ENCODE results near the gene NDUFS7.

The NDUFS7 gene

GRCh38 chr19:1428738-1429391 is 45.2 kb downstream of the NDUFS7 start:
- no peak overlapping the region for H3K27ac ChIP-seq

DNA sequence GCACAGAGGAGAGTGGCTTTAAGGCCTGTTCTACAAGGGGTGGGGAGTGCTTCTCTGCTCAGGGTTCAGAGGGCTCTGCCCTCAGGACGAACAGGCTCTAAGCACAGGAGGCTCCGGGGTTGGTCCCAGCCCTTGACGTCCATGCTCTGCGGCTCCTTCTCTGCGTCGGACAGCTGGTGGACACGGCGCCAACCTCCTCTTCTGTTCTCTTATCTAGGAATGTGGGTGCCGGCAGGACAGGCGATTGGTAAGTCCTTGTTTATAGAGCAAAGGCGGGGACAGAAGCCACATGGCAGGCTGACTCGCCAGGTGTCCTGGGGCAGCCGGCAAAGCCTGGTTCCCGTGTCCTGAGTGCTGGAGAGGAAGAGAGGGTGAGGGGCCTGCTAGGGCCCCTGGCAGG is 46.0 kb downstream of the NDUFS7 start:
- TF ChIP-seq ZFX (IDR thresholded peaks at IDR 0.05; ENCODE audit: borderline replicate concordance): no peak
- TF ChIP-seq, protein P1, sequence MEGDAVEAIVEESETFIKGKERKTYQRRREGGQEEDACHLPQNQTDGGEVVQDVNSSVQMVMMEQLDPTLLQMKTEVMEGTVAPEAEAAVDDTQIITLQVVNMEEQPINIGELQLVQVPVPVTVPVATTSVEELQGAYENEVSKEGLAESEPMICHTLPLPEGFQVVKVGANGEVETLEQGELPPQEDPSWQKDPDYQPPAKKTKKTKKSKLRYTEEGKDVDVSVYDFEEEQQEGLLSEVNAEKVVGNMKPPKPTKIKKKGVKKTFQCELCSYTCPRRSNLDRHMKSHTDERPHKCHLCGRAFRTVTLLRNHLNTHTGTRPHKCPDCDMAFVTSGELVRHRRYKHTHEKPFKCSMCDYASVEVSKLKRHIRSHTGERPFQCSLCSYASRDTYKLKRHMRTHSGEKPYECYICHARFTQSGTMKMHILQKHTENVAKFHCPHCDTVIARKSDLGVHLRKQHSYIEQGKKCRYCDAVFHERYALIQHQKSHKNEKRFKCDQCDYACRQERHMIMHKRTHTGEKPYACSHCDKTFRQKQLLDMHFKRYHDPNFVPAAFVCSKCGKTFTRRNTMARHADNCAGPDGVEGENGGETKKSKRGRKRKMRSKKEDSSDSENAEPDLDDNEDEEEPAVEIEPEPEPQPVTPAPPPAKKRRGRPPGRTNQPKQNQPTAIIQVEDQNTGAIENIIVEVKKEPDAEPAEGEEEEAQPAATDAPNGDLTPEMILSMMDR (IDR thresholded peaks at IDR 0.05): no peak
- H3K27ac ChIP-seq: no peak overlapping the region

More at GRCh38 chr19:1428738-1429391, 45.2 kb downstream of the NDUFS7 start:
- no peak for TF ChIP-seq ZFX (IDR thresholded peaks at IDR 0.05; ENCODE audit: borderline replicate concordance)

GRCh38 chr19:1430246-1430645 is 46.5 kb downstream of the NDUFS7 start:
- no peak overlapping the region for H3K27ac ChIP-seq
- TF ChIP-seq ZFX (IDR thresholded peaks at IDR 0.05; ENCODE audit: borderline replicate concordance): no peak
- TF ChIP-seq, protein P1 (IDR thresholded peaks at IDR 0.05): no peak

GRCh38 chr19:1431759-1432506 is 48.2 kb downstream of the NDUFS7 start:
- no peak overlapping the region for H3K27ac ChIP-seq

GRCh38 chr19:1432507-1432887 is 48.8 kb downstream of the NDUFS7 start:
- no peak for TF ChIP-seq ZFX (IDR thresholded peaks at IDR 0.05; ENCODE audit: borderline replicate concordance)
- TF ChIP-seq, protein P1 (IDR thresholded peaks at IDR 0.05): no peak
- no peak overlapping the region for H3K27ac ChIP-seq

More at GRCh38 chr19:1431759-1432506, 48.2 kb downstream of the NDUFS7 start:
- TF ChIP-seq, protein P1 (IDR thresholded peaks at IDR 0.05): no peak
- TF ChIP-seq ZFX (IDR thresholded peaks at IDR 0.05; ENCODE audit: borderline replicate concordance): no peak

- H3K27ac ChIP-seq: no peak overlapping the region
Observed at GRCh38 chr19:1433119-1434039, 49.7 kb downstream of the NDUFS7 start.

GRCh38 chr19:1434040-1434366 is 50.3 kb downstream of the NDUFS7 start:
- H3K27ac ChIP-seq: no peak overlapping the region
- no peak for TF ChIP-seq ZFX (IDR thresholded peaks at IDR 0.05; ENCODE audit: borderline replicate concordance)
- TF ChIP-seq, protein P1 (IDR thresholded peaks at IDR 0.05): no peak

More at GRCh38 chr19:1433119-1434039, 49.7 kb downstream of the NDUFS7 start:
- TF ChIP-seq, protein P1 (IDR thresholded peaks at IDR 0.05): no peak
- TF ChIP-seq ZFX (IDR thresholded peaks at IDR 0.05; ENCODE audit: borderline replicate concordance): no peak

All from 22Rv1 (cell line).